K562 (cell line): ENCODE results near the gene C1orf216. TPM values are rescaled to one million over a fixed set of nuclear protein-coding genes. Genes with fewer than 3 reads are reported as not detected.

ENCODE experiments used
- ATAC-seq: fragments of 200-7000 bp; cut with Tn5 transposase; 3 replicates; pipeline ENCODE4 v1.9.1; 2020; ENCODE audit warnings: moderate library complexity
- BruUV-seq: library from RNA; stranded (reverse); fragments of 400-500 nt; replicated peaks from 2 replicates; lab custom pipeline; 2021; lab: Mats Ljungman, UMichigan
- CTCF ChIA-PET: fragments of 300-600 bp; formaldehyde crosslinking; extraction: SDS; loops from one replicate; lab custom pipeline; 2021; ENCODE audit warnings: low intra/inter-chr PET ratio; lab: Yijun Ruan, JAX
- POLR2A ChIA-PET: fragments of 300-600, 350-650 bp; sonication (Branson Sonifier 250); formaldehyde crosslinking; extraction: SDS; loops from one replicate; lab custom pipeline; 2021; ENCODE audit warnings: antibody characterized with exemption, inconsistent platforms; lab: Yijun Ruan, JAX
- DNase-seq, 4 experiments: peaks; one replicate each; pipeline versions ENCODE4 v3.0.0 to v3.0.0-alpha.2; 2011 to 2018; ENCODE audit warnings: low spot score in 3 of 4, mixed read lengths in 3 of 4; ENCODE audit errors: extremely low read depth in 1 of 4
- FAIRE-seq: peaks from 2 replicates; lab custom pipeline; 2011; peaks lifted over from hg19 to GRCh38; lab: Jason Lieb, UNC
- H2AFZ ChIP-seq: 2 replicates; pipeline ENCODE4 v1.6.0; 2011; ENCODE audit warnings: low read depth, low read length, control low read depth, inconsistent platforms
- H3K27ac ChIP-seq: fragments of 200-600 bp; 3 replicates; pipeline ENCODE4 v1.8.0; 2011; ENCODE audit warnings: low read depth, mild to moderate bottlenecking, control low read depth, inconsistent platforms, low read length, moderate library complexity, mixed read lengths; ENCODE audit errors: extremely low read depth
- H3K27me3 ChIP-seq, 2 experiments: fragments of 300-600 bp in 1 of 2; 2 replicates in 1 of 2; 3 replicates in 1 of 2; pipeline versions ENCODE4 v1.6.0 to v1.8.0; 2011; ENCODE audit warnings: inconsistent platforms in 2 of 2, low read length in 2 of 2, mild to moderate bottlenecking in 1 of 2, mixed read lengths in 1 of 2, moderate library complexity in 1 of 2; ENCODE audit not compliant: control insufficient read depth in 2 of 2, insufficient read depth in 2 of 2
- H3K36me3 ChIP-seq: fragments of 300-600 bp; 3 replicates; pipeline ENCODE4 v1.8.0; 2011; ENCODE audit warnings: mild to moderate bottlenecking, low read length, inconsistent platforms; ENCODE audit not compliant: control insufficient read depth, insufficient read depth
- H3K4me1 ChIP-seq, 2 experiments: fragments of 200-600 bp in 1 of 2; replicated peaks in 1 of 2; 2 replicates in 1 of 2; 3 replicates in 1 of 2; pipeline versions ENCODE4 v1.5.1 to v1.8.0; 2011; ENCODE audit warnings: inconsistent platforms in 2 of 2, low read length in 2 of 2, mild to moderate bottlenecking in 1 of 2, mixed read lengths in 1 of 2, moderate library complexity in 1 of 2; ENCODE audit not compliant: control insufficient read depth in 2 of 2, insufficient read depth in 2 of 2
- H3K4me2 ChIP-seq: 2 replicates; pipeline ENCODE4 v1.6.1; 2011; ENCODE audit warnings: low read length, control low read depth, inconsistent platforms, mixed read lengths; ENCODE audit not compliant: insufficient read depth
- H3K4me3 ChIP-seq: fragments of 200-600 bp; sonication (generic), shearing (Covaris generic); 2 replicates; pipeline ENCODE4 v1.5.1; 2016; ENCODE audit warnings: control low read depth, inconsistent platforms
- H3K79me2 ChIP-seq: fragments of 200-600 bp; 3 replicates; pipeline ENCODE4 v1.8.0; 2011; ENCODE audit warnings: low read length, inconsistent platforms; ENCODE audit not compliant: control insufficient read depth, insufficient read depth
- H3K9ac ChIP-seq, 2 experiments: 2 replicates each; pipeline versions ENCODE4 v1.6.0 to v1.6.1; 2011; ENCODE audit warnings: low read depth in 2 of 2, low read length in 2 of 2, control low read depth in 1 of 2, inconsistent platforms in 1 of 2, mild to moderate bottlenecking in 1 of 2, mixed read lengths in 1 of 2; ENCODE audit not compliant: insufficient read depth in 1 of 2
- H3K9me1 ChIP-seq: one replicate; pipeline ENCODE4 v1.6.0; 2011; ENCODE audit warnings: inconsistent platforms, mild to moderate bottlenecking, low read length, moderate library complexity; ENCODE audit not compliant: control insufficient read depth, insufficient read depth
- H3K9me3 ChIP-seq: replicated peaks from 2 replicates; pipeline ENCODE4 v1.5.1; 2011; ENCODE audit warnings: low read depth, low read length, inconsistent platforms; ENCODE audit not compliant: control insufficient read depth, insufficient read depth
- H4K20me1 ChIP-seq: replicated peaks from 2 replicates; pipeline ENCODE4 v1.6.1; 2011; ENCODE audit warnings: low read length, inconsistent platforms, mixed read lengths; ENCODE audit not compliant: control insufficient read depth, insufficient read depth
- CEBPB ChIP-seq: fragments of 450-650 bp; IDR thresholded peaks from 2 replicates; pipeline ENCODE4 v1.6.1; 2016; ENCODE audit warnings: missing genetic modification characterization, missing compliant biosample characterization
- FOXK1 ChIP-seq: sonication (generic); formaldehyde crosslinking; IDR thresholded peaks from 2 replicates; pipeline ENCODE4 v1.8.0; 2022; ENCODE audit warnings: missing genetic modification reagents, mild to moderate bottlenecking, borderline replicate concordance
- RBM14 ChIP-seq: fragments of 200-400 bp; formaldehyde crosslinking; IDR thresholded peaks from 2 replicates; pipeline ENCODE4 v1.6.1; 2018; ENCODE audit warnings: low read depth, mild to moderate bottlenecking, low read length, moderate library complexity, borderline replicate concordance; ENCODE audit not compliant: insufficient read depth
- SMARCE1 ChIP-seq: fragments of 450-650 bp; IDR thresholded peaks from 2 replicates; pipeline ENCODE4 v1.7.1; 2016; ENCODE audit warnings: mild to moderate bottlenecking
- SPI1 ChIP-seq: IDR thresholded peaks from 2 replicates; pipeline ENCODE4 v1.6.1; 2011; ENCODE audit warnings: low read depth, low read length, control low read depth, borderline replicate concordance
- XRCC5 ChIP-seq: fragments of 200-400 bp; formaldehyde crosslinking; IDR thresholded peaks from 2 replicates; pipeline ENCODE4 v1.6.1; 2017; ENCODE audit warnings: low read depth, mild to moderate bottlenecking, low read length
- ZNF696 ChIP-seq: fragments of 250-450 bp; sonication (Bioruptor Pico); conservative IDR thresholded peaks from 2 replicates; pipeline ENCODE4 v1.4.0; 2020; ENCODE audit warnings: mild to moderate bottlenecking, moderate library complexity
- WGBS: fragments of 100-300 bp; shearing (Covaris generic); methylation state at CpG from one replicate; pipeline ENCODE4 v1.1.6; 2016; ENCODE audit warnings: low coverage, mixed read lengths; ENCODE audit not compliant: insufficient coverage; ENCODE audit errors: missing lambda C conversion rate; 5-methylcytosine and 5-hydroxymethylcytosine counted together
- in situ Hi-C: fragments of 300-500 bp; cut with MboI; formaldehyde crosslinking; loops from 4 replicates; pipeline ENCODE4 v1.15.0; 2018; ENCODE audit warnings: inconsistent platforms, mixed read lengths
- intact Hi-C: fragments of 100-400 bp; cut with micrococcal nuclease; formaldehyde crosslinking; loops from 2 replicates; pipeline ENCODE4 v1.14.2; 2022
- polyA plus RNA-seq, 8 experiments: library from polyadenylated mRNA; depleted of rRNA in 4 of 8; stranded (reverse) in 5 of 8; unstranded in 3 of 8; fragments of >200 nt; fragmentation: Nextera tagmentation in 2 of 8; fragmentation: Illumina TruSeq in 1 of 8; extraction: Ambion mirVana in 2 of 8; extraction: Trizol in 1 of 8; gene quantifications; 2 replicates each; pipeline versions ENCODE4 v1.2.1 to v1.2.3, GENCODE V29; 2011 to 2014; ENCODE audit warnings: inconsistent platforms in 1 of 8, missing spikeins in 1 of 8
- total RNA-seq, 7 experiments: library from RNA; depleted of rRNA in 6 of 7; stranded (reverse); fragments of >200 nt in 6 of 7; fragmentation: Illumina TruSeq in 2 of 7; extraction: Trizol in 2 of 7; gene quantifications; 2 replicates each; pipeline versions ENCODE4 v1.2.1 to v1.2.3, GENCODE V29; 2011 to 2021; ENCODE audit warnings: low replicate concordance in 1 of 7

C1orf216 gene
- total and polyA plus RNA-seq, 9 of the 15 experiments (the other 6 are each of a cell fraction or from before 2014, with no cell fraction given): 3.4 to 25.1 (median 15.0) TPM

DNA sequence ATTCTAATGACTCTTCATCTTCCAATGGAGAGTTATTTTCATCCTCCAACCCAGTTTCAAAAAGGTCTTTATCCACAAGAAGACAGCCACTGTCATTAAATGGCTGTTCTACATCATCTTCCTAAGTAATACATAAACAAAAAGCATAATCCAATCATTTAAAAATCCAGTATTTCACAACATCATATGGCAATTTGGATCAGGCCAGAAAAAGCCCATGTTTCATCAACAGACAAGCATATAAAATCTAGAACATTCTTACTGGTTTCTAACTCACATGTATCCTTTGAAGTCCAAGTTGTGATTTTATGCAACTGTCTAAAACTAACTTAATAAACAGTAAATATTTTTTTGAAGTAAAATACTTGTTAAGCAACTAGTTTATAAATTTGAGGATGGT lies 44.5 kb upstream of the C1orf216 start:
- in situ Hi-C loops (no loop called here), intact Hi-C loops (no loop called here)
- Histone ChIP-seq H3K4me3 (no peak overlapping the region), H3K4me2 (no peak overlapping the region), H3K27ac (no peak overlapping the region), H3K9me1 (no peaks in the 10 kb centered on the region), H3K36me3 (peaks cover 81% of the 10 kb centered on the region), H4K20me1 (no peaks in the 10 kb centered on the region), H3K27me3 (no peaks in the 10 kb centered on the region), H3K9me3 (no peaks in the 10 kb centered on the region), H3K9ac (no peak overlapping the region), H3K79me2 (peaks cover 45% of the 10 kb centered on the region), H2AFZ (no peak overlapping the region), H3K4me1 (peaks cover 2 to 3% of the 10 kb centered on the region in 2 experiments; a peak in 3 of 5 replicates)
- BruUV-seq: no TSS peak
- FAIRE-seq (no peak), DNase-seq (no peak), ATAC-seq (no peak)
- ChIA-PET POLR2A (interaction anchor here (0.5 to 1.3 kb wide), 3 partner anchors 9 to 218 kb away, joined by 3 to 4 read pairs (median 3); no protein-coding TSS in a partner anchor), CTCF (no interaction called here)
- TF ChIP-seq FOXK1 (CRISPR knock-in tag) (no peak), CEBPB (tag) (0 out of 2 replicates have a peak, but pooled peaks have one; percentile 9), ZNF696 (no peak), XRCC5 (no peak)

- POLR2A ChIA-PET: no interaction called here
- peaks cover 84% of the 10 kb centered on the region for H3K36me3 ChIP-seq
- CTCF ChIA-PET: no interaction called here
- WGBS: 16% methylated on average over 2 of the region's 2 CpGs
- no TSS peak for BruUV-seq
- H4K20me1 ChIP-seq: no peaks in the 10 kb centered on the region
- no peak overlapping the region for H2AFZ ChIP-seq
- intact Hi-C loops: no loop called here
- H3K9me3 ChIP-seq: no peaks in the 10 kb centered on the region
- ATAC-seq: no peak
- H3K27me3 ChIP-seq: no peaks in the 10 kb centered on the region
- peaks cover 34% of the 10 kb centered on the region for H3K79me2 ChIP-seq
- H3K9me1 ChIP-seq: no peaks in the 10 kb centered on the region
- peaks cover 0 to 3% of the 10 kb centered on the region in 2 experiments; a peak in 3 of 5 replicates for H3K4me1 ChIP-seq
- in situ Hi-C loops: no loop called here
- H3K4me2 ChIP-seq: no peak overlapping the region
- no peak for DNase-seq
- H3K4me3 ChIP-seq: no peak overlapping the region
- FAIRE-seq: no peak
- H3K9ac ChIP-seq: no peak overlapping the region
- TF ChIP-seq SPI1 (peak; percentile 24; the same call in 1 of the 2 replicates), RBM14 (no peak), SMARCE1 (no peak)
- no peak overlapping the region for H3K27ac ChIP-seq
These were observed 43.5 kb upstream of the C1orf216 start for GRCh38 chr1:35762141-35762540.
